SH-SY5Y (cell line): Measurements from ENCODE around the gene ANGPT4.

Source experiments
- GATA2 ChIP-seq: IDR thresholded peaks from 2 replicates; pipeline ENCODE4 v1.6.1; 2011; ENCODE audit warnings: mild to moderate bottlenecking, low read depth, low read length
- GATA3 ChIP-seq: IDR thresholded peaks from 2 replicates; pipeline ENCODE4 v1.6.1; 2011; ENCODE audit warnings: low read depth, mild to moderate bottlenecking, low read length, moderate library complexity

DNA sequence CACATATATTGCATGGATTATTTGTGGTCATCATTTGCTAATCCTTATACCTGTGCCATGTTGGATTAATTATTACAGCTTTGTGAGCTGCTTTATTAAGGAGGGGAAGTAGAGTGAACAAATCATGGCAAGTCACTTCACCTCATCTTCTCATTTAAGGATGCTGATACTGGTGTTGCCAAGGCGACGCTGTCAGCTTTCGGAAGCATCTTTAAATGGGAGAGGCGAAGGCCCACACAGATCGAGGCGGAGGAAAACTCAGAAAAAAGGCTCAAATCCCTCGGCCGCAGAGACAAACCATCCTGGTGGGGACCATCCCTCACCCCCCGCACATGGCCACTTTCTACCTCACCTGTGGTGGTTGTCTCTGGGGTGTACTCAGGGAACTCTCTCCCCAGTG, 47.9 kb downstream of the ANGPT4 start:
- TF ChIP-seq GATA3: no peak
- TF ChIP-seq GATA2: no peak
